IPS DF 6.9 (cell line): Measurements from ENCODE around the gene SBF2.

ENCODE experiments used
- DNase-seq: peaks from one replicate; pipeline ENCODE4 v3.0.0-alpha.2; 2013; ENCODE audit warnings: low read depth, low spot score
- H3K27ac ChIP-seq: one replicate; pipeline ENCODE4 v1.5.1; 2013; ENCODE audit warnings: low read length, control low read depth
- H3K27me3 ChIP-seq: 2 replicates; pipeline ENCODE4 v1.6.1; 2013; ENCODE audit warnings: mild to moderate bottlenecking, low read length; ENCODE audit not compliant: control insufficient read depth, insufficient read depth
- H3K36me3 ChIP-seq: 2 replicates; pipeline ENCODE4 v1.6.1; 2013; ENCODE audit warnings: low read length; ENCODE audit not compliant: control insufficient read depth, insufficient read depth
- H3K4me1 ChIP-seq: 2 replicates; pipeline ENCODE4 v1.6.1; 2013; ENCODE audit warnings: low read length; ENCODE audit not compliant: control insufficient read depth, insufficient read depth
- H3K4me3 ChIP-seq: 2 replicates; pipeline ENCODE4 v1.5.1; 2013; ENCODE audit warnings: mild to moderate bottlenecking, low read length
- H3K9me3 ChIP-seq: 2 replicates; pipeline ENCODE4 v1.6.1; 2013; ENCODE audit warnings: low read length, inconsistent platforms; ENCODE audit not compliant: control insufficient read depth, insufficient read depth
- WGBS: extraction: QIAGEN DNeasy Blood & Tissue Kit; methylation state at CpG from one replicate; pipeline ENCODE4 v1.1.7; 2013; ENCODE audit warnings: mixed read lengths, missing lambda C conversion rate; ENCODE audit not compliant: insufficient read length, insufficient coverage; 5-methylcytosine and 5-hydroxymethylcytosine counted together

Gene SBF2

GRCh38 chr11:9858822-9859221 lies 435.2 kb downstream of the SBF2 start:
- Histone ChIP-seq H3K4me3 (no peak overlapping the region), H3K27me3 (no peaks in the 10 kb centered on the region), H3K9me3 (no peaks in the 10 kb centered on the region), H3K4me1 (peaks cover 1% of the 10 kb centered on the region; the same call in 1 of the 2 replicates), H3K36me3 (no peaks in the 10 kb centered on the region), H3K27ac (no peak overlapping the region)
- whole genome bisulfite sequencing = no CpG with 5 or more reads among the region's 2 CpGs
- DNase-seq = no peak

- no peaks in the 10 kb centered on the region for H3K27me3 ChIP-seq
- H3K27ac ChIP-seq = no peak overlapping the region
- no peaks in the 10 kb centered on the region for H3K36me3 ChIP-seq
- H3K4me1 ChIP-seq = peaks cover 1% of the 10 kb centered on the region; the same call in 1 of the 2 replicates
- WGBS = no CpG with 5 or more reads among the region's 4 CpGs
- no peaks in the 10 kb centered on the region for H3K9me3 ChIP-seq
- no peak overlapping the region for H3K4me3 ChIP-seq
- no peak for DNase-seq
Measured at GRCh38 chr11:9858218-9858617, 435.8 kb downstream of the SBF2 start.

- no peak overlapping the region for H3K4me3 ChIP-seq
- H3K9me3 ChIP-seq = no peaks in the 10 kb centered on the region
- no peak for DNase-seq
- 0 out of 2 replicates have a peak, but pooled peaks cover 1% of the 10 kb centered on the region for H3K4me1 ChIP-seq
- H3K27me3 ChIP-seq = no peaks in the 10 kb centered on the region
- H3K27ac ChIP-seq = no peak overlapping the region
- WGBS = no CpG with 5 or more reads among the region's 2 CpGs
- H3K36me3 ChIP-seq = no peaks in the 10 kb centered on the region
Measured at GRCh38 chr11:9855579-9856287, 438.3 kb downstream of the SBF2 start.

GRCh38 chr11:9853929-9854552 lies 440.0 kb downstream of the SBF2 start:
- no peaks in the 10 kb centered on the region for H3K36me3 ChIP-seq
- no peak overlapping the region for H3K4me3 ChIP-seq
- no CpG with 5 or more reads among the region's 1 CpG for WGBS
- 0 out of 2 replicates have a peak, but pooled peaks cover 1% of the 10 kb centered on the region for H3K4me1 ChIP-seq
- no peaks in the 10 kb centered on the region for H3K9me3 ChIP-seq
- no peak for DNase-seq
- H3K27ac ChIP-seq = no peak overlapping the region
- no peaks in the 10 kb centered on the region for H3K27me3 ChIP-seq

- WGBS = no CpG with 5 or more reads among the region's 2 CpGs
Measured at GRCh38 chr11:9852465-9852864, 441.6 kb downstream of the SBF2 start.

GRCh38 chr11:9851366-9851765 lies 442.7 kb downstream of the SBF2 start:
- no peaks in the 10 kb centered on the region for H3K4me1 ChIP-seq
- no CpG with 5 or more reads among the region's 4 CpGs for whole genome bisulfite sequencing
- DNase-seq = no peak
- no peaks in the 10 kb centered on the region for H3K27me3 ChIP-seq
- no peak overlapping the region for H3K4me3 ChIP-seq
- H3K9me3 ChIP-seq = no peaks in the 10 kb centered on the region
- H3K36me3 ChIP-seq = no peaks in the 10 kb centered on the region
- no peak overlapping the region for H3K27ac ChIP-seq

More at GRCh38 chr11:9852465-9852864, 441.6 kb downstream of the SBF2 start:
- no peak overlapping the region for H3K27ac ChIP-seq
- H3K4me3 ChIP-seq = no peak overlapping the region
- H3K36me3 ChIP-seq = no peaks in the 10 kb centered on the region
- no peaks in the 10 kb centered on the region for H3K4me1 ChIP-seq
- no peak for DNase-seq
- H3K27me3 ChIP-seq = no peaks in the 10 kb centered on the region
- no peaks in the 10 kb centered on the region for H3K9me3 ChIP-seq

- Histone ChIP-seq H3K27me3 (no peaks in the 10 kb centered on the region), H3K9me3 (no peaks in the 10 kb centered on the region), H3K4me1 (no peaks in the 10 kb centered on the region), H3K4me3 (no peak overlapping the region), H3K27ac (no peak overlapping the region), H3K36me3 (no peaks in the 10 kb centered on the region)
- WGBS = no CpG with 5 or more reads among the region's 1 CpG
- DNase-seq = no peak
Measured at GRCh38 chr11:9850224-9850895, 443.7 kb downstream of the SBF2 start.

GRCh38 chr11:9849389-9849788 lies 444.6 kb downstream of the SBF2 start:
- no peak overlapping the region for H3K27ac ChIP-seq
- WGBS = no CpG with 5 or more reads among the region's 1 CpG
- no peaks in the 10 kb centered on the region for H3K27me3 ChIP-seq
- no peaks in the 10 kb centered on the region for H3K9me3 ChIP-seq
- H3K36me3 ChIP-seq = no peaks in the 10 kb centered on the region
- no peaks in the 10 kb centered on the region for H3K4me1 ChIP-seq
- no peak overlapping the region for H3K4me3 ChIP-seq
- no peak for DNase-seq

- no CpG with 5 or more reads among the region's 3 CpGs for WGBS
- no peaks in the 10 kb centered on the region for H3K27me3 ChIP-seq
- H3K4me1 ChIP-seq = no peaks in the 10 kb centered on the region
- H3K9me3 ChIP-seq = no peaks in the 10 kb centered on the region
- no peak overlapping the region for H3K27ac ChIP-seq
- no peak overlapping the region for H3K4me3 ChIP-seq
- DNase-seq = no peak
- no peaks in the 10 kb centered on the region for H3K36me3 ChIP-seq
Measured at GRCh38 chr11:9847636-9848035, 446.4 kb downstream of the SBF2 start.

- no peaks in the 10 kb centered on the region for H3K9me3 ChIP-seq
- no peak overlapping the region for H3K4me3 ChIP-seq
- H3K4me1 ChIP-seq = 0 out of 2 replicates have a peak, but pooled peaks cover 1% of the 10 kb centered on the region
- H3K27me3 ChIP-seq = no peaks in the 10 kb centered on the region
- H3K27ac ChIP-seq = no peak overlapping the region
- H3K36me3 ChIP-seq = no peaks in the 10 kb centered on the region
- WGBS = no CpG with 5 or more reads among the region's 2 CpGs
- no peak for DNase-seq
Measured at GRCh38 chr11:9842923-9843322, 451.1 kb downstream of the SBF2 start.
